GM21786 (cell line): ENCODE results near the gene SNN.

ENCODE experiments used
- ATAC-seq: cut with Tn5 transposase; IDR thresholded peaks from one replicate; pipeline ENCODE4 v1.9.1; 2021; ENCODE audit not compliant: unreplicated experiment

The SNN gene

DNA sequence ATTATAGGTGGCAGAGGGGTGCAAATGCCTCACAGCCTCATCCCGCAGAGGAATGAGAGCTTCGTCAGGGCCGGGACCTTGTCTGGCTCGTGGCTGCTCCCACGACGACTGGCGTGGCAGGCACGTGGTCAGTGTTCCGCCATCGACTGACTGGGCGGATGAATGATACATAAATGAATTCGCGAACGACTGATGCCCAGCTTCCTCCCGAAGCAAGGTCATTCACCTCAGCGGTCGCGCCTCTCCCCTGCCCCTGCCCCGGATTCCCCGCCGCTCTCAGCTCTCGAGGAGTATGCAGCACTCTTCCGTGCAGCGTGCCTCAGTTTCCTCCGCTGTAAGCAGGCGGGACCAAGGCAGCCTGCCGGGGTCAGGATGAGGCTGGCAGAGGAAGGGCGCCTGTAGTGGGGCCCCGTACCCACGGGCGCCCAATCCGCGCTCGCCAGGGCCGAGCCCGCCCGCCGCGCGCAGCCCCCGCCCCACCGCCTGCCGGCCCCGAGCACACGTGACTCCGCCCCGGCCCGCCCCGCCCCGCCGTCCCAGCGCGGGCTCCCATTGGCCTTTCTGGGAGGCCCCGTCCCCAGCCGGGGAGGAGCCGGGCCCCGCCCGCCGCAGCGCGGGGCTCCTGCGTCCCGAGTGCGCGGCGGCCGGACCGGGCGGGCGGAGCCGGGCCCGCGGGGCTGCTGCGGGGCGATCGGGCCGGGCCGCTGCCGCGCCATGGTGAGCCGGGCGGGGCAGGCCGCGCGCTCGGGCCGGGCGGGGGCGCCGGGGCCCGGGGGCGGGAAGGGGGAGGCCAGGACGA, at the start of gene SNN:
TSS of gene SNN (plus strand) at position 632 of the 799 bp plus-strand sequence. CDS start 7,605 bp downstream, outside the sequence.
- peak; percentile 36 for ATAC-seq

DNA sequence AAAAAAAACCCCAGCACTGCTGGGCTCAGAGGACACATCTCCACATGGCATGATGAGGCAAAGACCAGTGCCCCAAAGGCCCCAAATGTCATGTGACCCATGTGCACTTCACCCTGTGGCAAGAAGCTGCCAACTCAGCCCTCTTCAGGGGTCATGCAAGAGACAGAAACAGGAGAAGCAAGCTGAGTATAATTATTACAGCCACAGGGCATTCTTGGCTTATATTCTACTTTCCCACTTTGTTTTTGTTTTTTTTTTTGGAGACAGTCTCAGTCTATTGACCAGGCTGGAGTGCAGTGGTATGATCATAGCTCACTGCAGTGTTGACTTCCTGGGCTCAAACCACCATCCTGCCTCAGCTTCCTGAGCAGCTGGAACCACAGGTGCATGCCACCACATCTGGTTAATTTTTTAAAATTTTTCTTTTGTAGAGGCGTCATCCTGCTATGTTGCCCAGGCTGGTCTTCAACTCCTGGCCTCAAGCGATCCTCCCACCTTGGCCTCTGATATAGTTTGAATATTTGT, 48.9 kb upstream of the SNN start:
- peak; percentile 52 for ATAC-seq

DNA sequence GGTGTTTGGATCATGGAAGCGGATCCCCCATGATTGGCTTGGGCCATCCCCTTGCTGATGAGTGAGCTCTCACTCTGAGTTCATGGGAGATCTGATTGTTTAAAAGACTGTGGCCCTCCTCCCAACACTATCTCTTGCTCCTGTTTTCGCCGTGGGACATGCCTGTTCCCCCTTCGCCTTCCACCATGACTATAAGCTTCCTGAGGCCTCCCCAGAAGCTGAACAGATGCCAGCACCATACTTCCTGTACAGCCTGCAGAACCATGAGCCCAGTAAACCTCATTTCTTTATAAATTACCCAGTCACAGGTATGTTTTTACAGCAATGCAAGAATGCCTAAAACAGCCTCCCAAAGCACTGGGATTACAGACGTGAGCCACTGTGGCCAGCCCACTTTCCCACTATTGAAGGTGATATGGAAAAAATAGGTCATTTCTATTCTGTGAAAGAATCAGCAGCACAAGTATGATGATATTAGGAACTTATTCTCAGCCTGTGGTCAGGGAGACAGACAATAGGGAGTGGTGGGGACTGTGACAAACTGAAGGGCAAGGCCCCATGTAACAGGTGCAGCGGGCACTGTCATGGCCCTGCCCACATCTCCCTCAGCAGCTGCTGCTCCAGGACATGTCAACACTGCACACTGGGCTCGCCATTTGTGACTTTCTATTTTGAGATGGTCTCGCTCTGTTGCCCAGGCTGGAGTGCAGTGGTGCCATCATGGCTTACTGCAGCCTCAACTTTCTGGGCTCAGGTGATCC, 47.8 kb upstream of the SNN start:
- no peak for ATAC-seq

GRCh38 chr16:11621539-11621919, 46.7 kb upstream of the SNN start:
- ATAC-seq: no peak

DNA sequence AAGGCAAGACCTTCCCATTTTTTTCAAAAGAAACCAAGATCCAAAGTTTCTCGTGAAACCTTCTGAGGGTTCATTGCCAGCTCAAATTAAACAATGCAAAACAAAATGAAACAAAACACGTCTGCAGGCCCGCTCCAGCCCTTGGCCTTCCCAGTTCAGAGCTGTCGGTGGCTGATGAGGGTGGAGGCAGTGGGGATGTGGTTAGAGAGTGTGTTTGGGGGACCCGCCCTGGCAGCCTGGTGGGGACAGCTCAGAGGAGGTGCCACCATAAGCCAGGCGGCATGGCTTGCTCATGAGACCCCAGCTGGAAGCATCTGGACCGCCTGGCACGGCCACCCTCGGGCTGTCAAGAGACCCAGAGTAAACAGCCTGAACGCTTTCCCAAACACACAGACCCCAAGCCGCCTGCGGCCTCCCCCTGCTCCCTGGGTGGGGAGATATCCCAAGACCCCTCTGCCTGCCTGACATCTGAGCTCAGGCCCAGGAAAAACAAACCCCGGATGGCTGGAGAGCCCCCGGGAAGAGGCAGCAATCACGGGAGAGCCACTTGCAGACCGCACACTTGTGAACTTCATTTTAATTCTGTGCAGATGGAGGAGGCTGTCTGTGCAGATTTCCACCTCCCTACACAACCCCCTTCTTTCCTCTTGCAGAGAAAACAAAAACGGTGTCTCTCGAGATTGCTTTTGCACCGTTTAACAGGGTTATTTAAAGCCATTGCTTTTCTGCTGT, 46.2 kb upstream of the SNN start:
- no peak for ATAC-seq

DNA sequence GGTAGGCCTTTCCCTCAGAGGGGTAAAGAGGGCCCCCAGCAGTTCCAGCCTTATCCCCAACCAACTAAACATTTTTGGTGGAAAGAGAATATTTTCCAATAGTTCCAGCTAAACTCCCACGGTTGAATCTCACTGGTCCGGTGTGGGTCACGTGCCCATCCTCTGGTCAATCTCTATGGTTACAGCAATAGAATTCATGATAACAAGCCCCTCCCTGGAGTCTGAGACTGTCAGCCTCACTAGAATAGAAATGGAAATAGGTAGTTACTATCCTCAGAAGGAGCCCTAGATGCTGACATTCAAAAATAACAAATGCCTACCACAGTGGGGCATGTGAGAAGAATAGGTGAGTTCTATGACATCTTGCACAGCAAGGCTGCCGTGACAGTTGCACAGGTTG, 44.0 kb upstream of the SNN start:
- no peak for ATAC-seq

DNA sequence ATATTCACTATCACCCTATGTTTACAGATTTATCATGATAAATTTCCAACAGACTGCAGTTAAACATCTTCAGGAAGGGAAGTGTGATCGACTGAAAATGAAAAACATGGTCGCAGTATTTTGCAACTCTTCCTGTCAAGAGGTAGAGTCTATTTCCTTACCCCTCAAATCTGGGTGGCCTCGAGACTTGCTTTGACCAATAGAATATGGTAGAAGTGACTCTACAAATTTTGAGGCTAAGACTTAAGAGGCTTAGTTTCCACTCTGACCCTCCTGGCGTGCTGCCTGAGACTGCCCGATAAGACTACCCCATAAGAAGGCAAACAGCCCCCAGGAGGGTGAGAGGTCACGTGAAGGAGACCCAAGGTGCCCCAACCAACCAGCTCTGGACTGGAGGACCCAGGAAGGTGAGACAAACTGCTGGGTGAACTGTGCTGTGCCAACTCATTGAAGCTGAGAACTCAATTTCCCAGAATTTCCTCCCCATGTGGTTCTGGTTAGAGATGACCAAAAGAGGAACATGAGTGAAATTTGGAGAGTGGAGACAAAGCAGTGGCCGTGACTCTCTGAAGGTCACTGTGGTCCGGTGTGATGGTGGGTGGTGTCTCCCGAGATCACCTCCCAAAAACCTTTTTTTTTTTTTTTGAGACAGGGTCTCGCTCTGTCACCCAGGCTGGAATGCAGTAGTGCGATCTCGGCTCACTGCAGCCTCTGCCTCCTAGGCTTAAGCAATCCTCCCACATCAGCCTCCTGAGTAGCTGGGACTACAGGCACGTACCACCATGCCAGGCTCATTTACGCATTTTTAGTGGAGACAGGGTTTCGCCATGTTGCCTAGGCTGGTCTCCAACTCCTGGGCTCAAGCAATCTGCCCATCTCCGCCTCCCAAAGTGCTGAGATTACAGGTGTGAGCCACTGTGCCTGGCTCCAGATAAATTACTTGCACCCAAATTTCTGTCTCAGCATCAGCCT, 43.3 kb upstream of the SNN start:
- no peak for ATAC-seq

DNA sequence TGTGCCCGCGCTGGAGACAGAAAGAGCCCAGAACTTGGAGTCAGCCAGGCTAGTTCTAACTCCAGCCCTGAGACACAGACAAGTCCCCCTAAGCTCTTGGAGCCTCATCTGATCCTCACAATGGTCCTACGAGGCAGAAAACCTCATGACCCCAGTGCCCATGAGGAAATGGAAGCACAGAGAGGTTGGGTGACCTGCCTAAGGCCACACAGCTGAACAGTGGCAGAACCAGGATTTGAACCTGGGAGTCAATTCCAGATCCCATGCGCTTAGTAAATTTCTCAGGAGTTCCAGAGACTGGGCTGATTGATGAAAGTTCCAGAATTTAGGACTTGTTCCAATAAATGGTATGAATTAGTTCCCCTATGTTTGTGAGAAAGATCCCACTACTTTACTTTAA, 42.5 kb upstream of the SNN start:
- no peak for ATAC-seq

GRCh38 chr16:11626657-11627291, 41.5 kb upstream of the SNN start:
- no peak for ATAC-seq

DNA sequence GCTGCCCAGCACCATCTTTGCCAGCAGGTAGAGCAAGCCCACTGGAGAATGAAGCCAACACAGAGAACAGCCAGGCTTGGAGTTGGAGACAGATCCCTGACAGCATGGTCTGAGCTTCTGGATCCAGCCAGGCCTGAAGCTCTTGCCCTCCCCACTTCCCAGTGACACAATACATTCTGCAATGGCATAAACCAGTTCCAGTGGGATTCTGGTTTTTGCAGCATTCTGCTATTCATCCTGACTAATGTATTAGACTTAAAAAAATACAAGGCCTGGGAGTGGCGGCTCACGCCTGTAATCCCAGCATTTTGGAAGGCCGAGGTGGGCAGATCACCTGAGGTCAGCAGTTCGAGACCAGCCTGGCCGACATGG, 41.0 kb upstream of the SNN start:
- no peak for ATAC-seq

GRCh38 chr16:11627822-11628457, 40.3 kb upstream of the SNN start:
- no peak for ATAC-seq

- ATAC-seq: no peak
Measured at GRCh38 chr16:11629071-11630030, 38.9 kb upstream of the SNN start.

- ATAC-seq: no peak
Measured at GRCh38 chr16:11630046-11630767, 38.0 kb upstream of the SNN start.

GRCh38 chr16:11630768-11631056, 37.5 kb upstream of the SNN start:
- no peak for ATAC-seq

- no peak for ATAC-seq
Measured at GRCh38 chr16:11631214-11631613, 37.0 kb upstream of the SNN start.

- no peak for ATAC-seq
Measured at GRCh38 chr16:11632455-11632939, 35.8 kb upstream of the SNN start.

DNA sequence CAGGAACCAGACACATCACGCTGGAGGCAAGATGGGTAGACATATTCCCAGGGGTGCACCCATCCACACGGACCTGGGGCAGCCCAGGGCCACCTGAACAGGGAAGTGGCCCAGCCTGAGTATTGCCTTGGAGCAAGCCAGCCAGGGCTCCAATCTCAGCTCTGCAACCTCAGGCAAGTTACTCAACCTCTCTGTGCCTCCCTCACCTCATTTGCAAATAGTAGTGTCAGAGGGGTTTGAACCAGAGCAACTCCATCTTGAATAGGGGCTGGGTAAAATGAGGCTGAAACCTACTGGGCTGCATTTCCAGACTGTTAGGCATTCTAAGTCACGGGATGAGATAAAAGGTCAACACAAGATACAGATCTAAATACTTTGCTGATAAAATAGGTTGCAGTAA, 35.1 kb upstream of the SNN start:
- no peak for ATAC-seq

DNA sequence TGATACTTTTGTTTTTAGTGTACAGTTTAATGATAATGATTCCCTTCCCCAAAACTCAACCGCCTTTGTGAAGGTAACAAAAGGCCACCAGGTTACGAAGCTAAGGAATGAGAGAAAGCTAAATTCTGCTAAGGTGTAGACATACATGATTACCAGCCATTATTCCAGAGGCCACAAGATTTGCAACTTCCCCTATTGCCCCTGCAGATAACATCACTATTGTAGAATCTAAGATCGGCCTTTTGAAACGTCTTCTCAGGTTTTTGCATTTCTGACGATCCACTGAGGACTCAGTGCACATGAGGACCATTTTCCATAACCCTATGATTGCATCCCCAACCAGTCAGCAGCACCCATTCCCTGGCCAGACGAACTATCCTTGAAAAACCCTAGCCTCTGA, 33.9 kb upstream of the SNN start:
- no peak for ATAC-seq
